Caco-2 (cell line): ENCODE measurements around the gene UBE2E3. TPM values are rescaled to one million over a fixed set of nuclear protein-coding genes. Genes with fewer than 3 reads are reported as not detected.

ENCODE experiments used
- BruUV-seq: library from RNA; stranded (reverse); fragments of 400-500 nt; replicated peaks from 2 replicates; lab custom pipeline; 2021; lab: Mats Ljungman, UMichigan
- CTCF ChIA-PET: fragments of 300-600 bp; sonication (Branson Sonifier 250); formaldehyde crosslinking; loops from one replicate; lab custom pipeline; 2022; ENCODE audit warnings: antibody characterized with exemption; lab: Charles Lee
- POLR2A ChIA-PET: fragments of 300-600 bp; sonication (Branson Sonifier 250); formaldehyde crosslinking; loops from one replicate; lab custom pipeline; 2022; ENCODE audit warnings: antibody characterized with exemption; lab: Charles Lee
- DNase-seq, 2 experiments: peaks; one replicate each; pipeline versions ENCODE4 v3.0.0 to v3.0.0-alpha.2; 2020 to 2022
- H3K27me3 ChIP-seq: replicated peaks from 2 replicates; pipeline ENCODE4 v1.6.0; 2011; ENCODE audit warnings: low read length; ENCODE audit not compliant: control insufficient read depth, insufficient read depth
- H3K36me3 ChIP-seq: 2 replicates; pipeline ENCODE4 v1.5.1; 2011; ENCODE audit warnings: low read length; ENCODE audit not compliant: control insufficient read depth, insufficient read depth
- H3K4me1 ChIP-seq: fragments of 250-450 bp; sonication (Bioruptor Pico); 2 replicates; pipeline ENCODE4 v1.5.1; 2020; ENCODE audit warnings: mild to moderate bottlenecking
- H3K4me3 ChIP-seq: 2 replicates; pipeline ENCODE4 v1.5.1; 2011; ENCODE audit warnings: low read depth, mild to moderate bottlenecking, control low read depth, low read length
- H3K9me3 ChIP-seq: fragments of 250-450 bp; sonication (Bioruptor Pico); 2 replicates; pipeline ENCODE4 v1.5.1; 2020; ENCODE audit warnings: mild to moderate bottlenecking, moderate library complexity
- H3K27ac Mint-ChIP-seq: one replicate; pipeline ENCODE4 v1.8.0; 2022; ENCODE audit warnings: mixed read lengths; ENCODE audit not compliant: unreplicated experiment
- H3K27me3 Mint-ChIP-seq: one replicate; pipeline ENCODE4 v1.8.0; 2022; ENCODE audit warnings: mixed read lengths; ENCODE audit not compliant: insufficient read depth, unreplicated experiment
- H3K36me3 Mint-ChIP-seq: one replicate; pipeline ENCODE4 v1.8.0; 2022; ENCODE audit warnings: mild to moderate bottlenecking, mixed read lengths; ENCODE audit not compliant: insufficient read depth, unreplicated experiment
- H3K4me1 Mint-ChIP-seq: one replicate; pipeline ENCODE4 v1.8.0; 2022; ENCODE audit warnings: low read depth, mixed read lengths; ENCODE audit not compliant: unreplicated experiment
- H3K4me3 Mint-ChIP-seq: one replicate; pipeline ENCODE4 v1.8.0; 2022; ENCODE audit warnings: mild to moderate bottlenecking, moderate library complexity, mixed read lengths; ENCODE audit not compliant: unreplicated experiment
- H3K9me3 Mint-ChIP-seq: one replicate; pipeline ENCODE4 v1.8.0; 2022; ENCODE audit warnings: mixed read lengths; ENCODE audit not compliant: unreplicated experiment
- intact Hi-C: fragments of 100-400 bp; cut with micrococcal nuclease; formaldehyde crosslinking; loops from one replicate; pipeline ENCODE4 v1.10.0; 2022; ENCODE audit not compliant: unreplicated experiment
- total RNA-seq: library from RNA; stranded (reverse); gene quantifications from 2 replicates; pipeline ENCODE4 v1.2.3, GENCODE V29; 2022
- TF ChIP-seq, protein P1 (sequence below), 2 experiments: fragments of 200-600 bp in 1 of 2; IDR thresholded peaks; 1 replicate in 1 of 2; 2 replicates in 1 of 2; pipeline versions ENCODE4 v1.5.1 to v1.8.0; 2011 to 2022; ENCODE audit warnings: antibody characterized with exemption in 1 of 2, control low read depth in 1 of 2, inconsistent platforms in 1 of 2, low read depth in 1 of 2, low read length in 1 of 2, mild to moderate bottlenecking in 1 of 2, moderate library complexity in 1 of 2; ENCODE audit not compliant: insufficient read depth in 1 of 2, severe bottlenecking in 1 of 2, unreplicated experiment in 1 of 2

UBE2E3 gene
- total RNA-seq, 1 experiment from 2014 or later, result 9.0 TPM

DNA sequence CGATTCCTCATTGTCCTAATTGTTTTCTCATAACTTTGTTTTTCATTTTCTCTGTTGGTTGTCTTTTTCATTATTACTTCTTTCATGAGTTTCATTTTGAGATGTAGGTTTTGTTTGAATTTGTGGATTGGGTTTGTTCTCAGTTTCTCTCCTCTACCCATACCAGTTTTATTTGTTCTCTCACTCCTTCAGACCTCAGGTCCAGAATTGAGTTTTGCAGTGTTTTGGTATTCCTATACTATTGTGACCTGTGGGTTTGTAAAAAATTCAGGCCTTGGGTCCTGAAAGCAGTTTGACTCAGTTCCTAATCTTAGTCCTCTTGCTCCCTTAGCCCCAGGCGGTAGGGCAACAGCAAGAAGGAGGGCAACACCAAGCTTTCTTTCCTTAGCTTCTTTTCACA is 28.3 kb upstream of the UBE2E3 start:
- Histone ChIP-seq H3K27me3 (no peaks in the 10 kb centered on the region), H3K36me3 (no peaks in the 10 kb centered on the region), H3K9me3 (no peaks in the 10 kb centered on the region), H3K4me1 (no peaks in the 10 kb centered on the region), H3K4me3 (no peak overlapping the region)
- H3K4me3 Mint-ChIP-seq, result no peak overlapping the region
- intact Hi-C loops, result no loop called here
- no peaks in the 10 kb centered on the region for H3K4me1 Mint-ChIP-seq
- no peaks in the 10 kb centered on the region for H3K36me3 Mint-ChIP-seq
- peaks cover 9% of the 10 kb centered on the region for H3K27me3 Mint-ChIP-seq
- POLR2A ChIA-PET, result no interaction called here
- CTCF ChIA-PET, result no interaction called here
- TF ChIP-seq, protein P1, sequence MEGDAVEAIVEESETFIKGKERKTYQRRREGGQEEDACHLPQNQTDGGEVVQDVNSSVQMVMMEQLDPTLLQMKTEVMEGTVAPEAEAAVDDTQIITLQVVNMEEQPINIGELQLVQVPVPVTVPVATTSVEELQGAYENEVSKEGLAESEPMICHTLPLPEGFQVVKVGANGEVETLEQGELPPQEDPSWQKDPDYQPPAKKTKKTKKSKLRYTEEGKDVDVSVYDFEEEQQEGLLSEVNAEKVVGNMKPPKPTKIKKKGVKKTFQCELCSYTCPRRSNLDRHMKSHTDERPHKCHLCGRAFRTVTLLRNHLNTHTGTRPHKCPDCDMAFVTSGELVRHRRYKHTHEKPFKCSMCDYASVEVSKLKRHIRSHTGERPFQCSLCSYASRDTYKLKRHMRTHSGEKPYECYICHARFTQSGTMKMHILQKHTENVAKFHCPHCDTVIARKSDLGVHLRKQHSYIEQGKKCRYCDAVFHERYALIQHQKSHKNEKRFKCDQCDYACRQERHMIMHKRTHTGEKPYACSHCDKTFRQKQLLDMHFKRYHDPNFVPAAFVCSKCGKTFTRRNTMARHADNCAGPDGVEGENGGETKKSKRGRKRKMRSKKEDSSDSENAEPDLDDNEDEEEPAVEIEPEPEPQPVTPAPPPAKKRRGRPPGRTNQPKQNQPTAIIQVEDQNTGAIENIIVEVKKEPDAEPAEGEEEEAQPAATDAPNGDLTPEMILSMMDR (IDR thresholded peaks at IDR 0.05; ENCODE audit: insufficient read depth in 1 of 2, low read depth in 1 of 2, low read length in 1 of 2, severe bottlenecking in 1 of 2, unreplicated experiment in 1 of 2), result no peak
- H3K9me3 Mint-ChIP-seq, result no peaks in the 10 kb centered on the region
- no peak for DNase-seq
- no TSS peak for BruUV-seq
- no peak overlapping the region for H3K27ac Mint-ChIP-seq

DNA sequence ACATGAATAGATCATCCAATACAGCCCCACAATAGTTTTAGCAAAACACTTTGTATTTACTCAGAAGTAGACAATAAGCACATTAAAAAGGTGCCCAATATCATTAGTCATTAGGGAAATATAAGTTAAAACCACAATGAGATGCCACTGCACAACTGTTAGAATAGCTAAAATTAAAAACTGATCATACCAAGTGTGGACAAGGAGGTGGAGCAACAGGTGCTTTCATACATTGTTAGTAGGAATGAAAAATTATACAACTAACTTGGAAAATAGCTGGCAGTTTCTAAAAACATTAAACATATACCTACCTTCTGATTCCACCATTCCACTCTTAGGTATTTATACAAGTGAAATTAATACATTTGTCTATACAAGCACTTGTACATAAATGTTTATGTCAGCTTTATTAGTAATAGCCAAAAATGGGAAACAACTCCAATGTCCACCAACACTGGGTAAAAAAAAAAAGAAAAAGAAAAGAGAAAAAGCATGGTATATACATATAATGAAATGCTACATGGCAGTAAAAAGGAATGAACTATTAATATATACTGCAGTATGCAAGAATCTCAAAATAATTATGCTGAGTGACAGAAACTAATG is 27.6 kb upstream of the UBE2E3 start:
- TF ChIP-seq, protein P1 (IDR thresholded peaks at IDR 0.05; ENCODE audit: insufficient read depth in 1 of 2, low read depth in 1 of 2, low read length in 1 of 2, severe bottlenecking in 1 of 2, unreplicated experiment in 1 of 2), result no peak
- Mint-ChIP-seq H3K9me3 (no peaks in the 10 kb centered on the region), H3K4me3 (no peak overlapping the region), H3K36me3 (no peaks in the 10 kb centered on the region), H3K27me3 (peaks cover 9% of the 10 kb centered on the region), H3K27ac (no peak overlapping the region), H3K4me1 (no peaks in the 10 kb centered on the region)
- POLR2A ChIA-PET, result no interaction called here
- H3K36me3 ChIP-seq, result no peaks in the 10 kb centered on the region
- no peak overlapping the region for H3K4me3 ChIP-seq
- no peaks in the 10 kb centered on the region for H3K4me1 ChIP-seq
- H3K9me3 ChIP-seq, result no peaks in the 10 kb centered on the region
- DNase-seq, result no peak
- intact Hi-C loops, result no loop called here
- BruUV-seq, result no TSS peak
- CTCF ChIA-PET, result no interaction called here
- H3K27me3 ChIP-seq, result no peaks in the 10 kb centered on the region

DNA sequence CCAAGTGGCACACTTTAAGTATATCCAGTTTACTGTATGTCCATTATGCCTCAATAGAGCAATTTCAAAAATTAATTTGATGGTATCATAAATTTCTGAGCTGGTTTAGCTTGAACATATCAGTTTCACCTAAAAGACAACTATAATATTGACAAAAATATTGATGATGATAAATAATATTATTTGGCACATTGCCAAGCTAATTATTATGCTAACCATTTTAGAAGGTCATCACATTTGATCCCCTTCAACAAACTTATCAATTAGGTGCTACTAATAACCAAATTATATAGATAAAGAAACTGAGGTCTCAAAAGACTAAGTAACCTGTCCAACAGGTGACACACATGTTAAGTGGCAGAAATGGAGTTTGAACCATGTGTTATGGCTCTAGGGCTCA is 26.9 kb upstream of the UBE2E3 start:
- no peaks in the 10 kb centered on the region for H3K36me3 ChIP-seq
- H3K9me3 ChIP-seq, result no peaks in the 10 kb centered on the region
- H3K27me3 ChIP-seq, result no peaks in the 10 kb centered on the region
- POLR2A ChIA-PET, result no interaction called here
- peaks cover 9% of the 10 kb centered on the region for H3K27me3 Mint-ChIP-seq
- no peaks in the 10 kb centered on the region for H3K4me1 ChIP-seq
- TF ChIP-seq, protein P1 (IDR thresholded peaks at IDR 0.05; ENCODE audit: insufficient read depth in 1 of 2, low read depth in 1 of 2, low read length in 1 of 2, severe bottlenecking in 1 of 2, unreplicated experiment in 1 of 2), result no peak
- intact Hi-C loops, result no loop called here
- H3K36me3 Mint-ChIP-seq, result no peaks in the 10 kb centered on the region
- DNase-seq, result no peak
- CTCF ChIA-PET, result no interaction called here
- H3K9me3 Mint-ChIP-seq, result no peaks in the 10 kb centered on the region
- no peak overlapping the region for H3K4me3 Mint-ChIP-seq
- no TSS peak for BruUV-seq
- H3K27ac Mint-ChIP-seq, result no peak overlapping the region
- H3K4me3 ChIP-seq, result no peak overlapping the region
- H3K4me1 Mint-ChIP-seq, result no peaks in the 10 kb centered on the region
